Measurements from ENCODE around the gene FOXP4. TPM values are rescaled to one million over a fixed set of nuclear protein-coding genes. Genes with fewer than 3 reads are reported as not detected.
"Not testable (repeated sequence)": the region's sequence is repeated elsewhere in the genome, so short reads cannot be mapped to it uniquely, and the experiment has no call there.

The FOXP4 gene
- total RNA-seq, 1 donor from 2014 or later = 66.5 TPM

DNA sequence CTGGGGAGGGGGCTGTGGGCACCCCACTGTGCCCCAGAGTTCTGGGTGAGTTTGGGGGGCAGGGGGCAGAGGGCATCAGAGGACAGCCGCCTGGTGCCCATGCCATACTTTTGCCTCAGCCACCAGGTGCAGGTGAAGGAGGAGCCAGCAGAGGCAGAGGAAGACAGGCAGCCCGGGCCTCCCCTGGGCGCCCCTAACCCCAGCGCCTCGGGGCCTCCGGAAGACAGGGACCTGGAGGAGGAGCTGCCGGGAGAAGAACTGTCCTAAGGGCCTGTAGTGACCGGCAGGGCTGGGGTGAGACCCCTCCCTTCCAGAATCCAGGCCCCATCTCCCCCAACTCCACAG, 52.5 kb downstream of the FOXP4 start:
- DNase-seq (ENCODE audit: low spot score) = no peak

DNA sequence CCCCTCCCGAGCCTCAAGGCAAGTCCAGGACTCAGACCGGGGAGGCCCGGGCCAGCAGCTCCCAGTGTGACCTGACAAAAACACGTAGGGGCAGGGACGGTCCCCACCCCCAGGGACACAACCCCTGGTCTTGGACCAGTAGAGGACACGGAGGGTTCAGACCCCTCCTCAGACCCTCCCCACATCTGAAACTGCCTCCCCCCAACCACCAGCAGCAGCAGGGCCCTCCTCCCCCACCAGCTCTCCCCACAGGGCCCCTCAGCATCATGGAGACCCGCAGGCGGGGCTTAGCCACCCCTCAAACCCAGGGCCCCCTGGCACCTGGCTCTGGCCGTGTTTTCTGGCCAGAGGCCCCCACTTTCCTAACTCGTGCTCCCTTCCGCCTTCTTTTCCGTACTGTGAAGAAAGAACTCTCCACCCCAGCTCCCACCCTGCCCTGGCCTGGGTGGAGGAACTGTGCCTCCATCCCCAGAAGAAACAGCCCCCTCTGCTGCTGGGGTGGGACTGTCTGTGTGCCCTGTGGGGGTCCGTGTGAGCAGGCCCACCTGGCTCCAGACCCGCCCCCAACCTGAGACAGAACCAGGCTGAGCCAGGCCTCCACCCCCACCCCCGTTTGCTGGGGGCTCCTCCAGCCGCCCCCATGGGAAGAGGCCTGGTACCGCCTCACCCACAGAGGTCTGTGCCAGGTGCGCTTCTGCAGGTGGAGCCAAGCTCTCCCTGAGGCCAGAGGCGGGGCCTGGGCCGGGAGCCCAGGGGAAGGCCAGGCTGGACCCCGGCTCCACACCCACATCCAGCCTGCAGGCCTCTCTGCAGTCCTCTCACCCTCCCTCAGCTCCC, 53.1 kb downstream of the FOXP4 start:
- DNase-seq (ENCODE audit: low spot score) = no peak

DNA sequence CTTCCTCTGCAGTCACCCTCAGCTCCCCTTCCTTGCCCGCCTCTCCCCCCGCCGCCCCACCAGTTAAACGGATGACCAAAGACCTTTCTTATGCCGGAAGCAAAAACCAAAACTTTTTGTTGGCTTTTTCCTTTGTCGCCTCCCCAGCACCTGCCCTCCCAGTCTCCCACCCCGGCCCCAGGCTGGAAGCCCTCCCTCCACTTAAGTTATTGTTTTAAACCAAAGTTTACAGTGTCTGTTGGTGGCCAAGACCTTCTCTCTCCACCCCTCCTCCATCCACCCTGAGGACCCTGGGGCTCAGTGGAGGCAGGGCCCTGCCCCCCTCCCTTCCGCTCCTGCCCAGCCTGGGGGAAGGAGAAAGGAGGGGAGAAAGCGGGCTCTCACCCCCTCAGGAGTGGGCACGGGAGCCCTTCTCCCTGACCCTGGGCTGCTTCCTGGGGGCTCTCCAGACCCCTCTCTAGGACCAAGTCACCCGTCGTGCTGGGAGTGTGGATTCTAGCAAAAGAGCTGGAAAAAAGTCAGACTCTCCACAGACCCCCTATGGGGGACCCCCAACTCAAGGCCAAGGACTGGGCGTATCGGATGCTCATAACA, 53.8 kb downstream of the FOXP4 start:
- DNase-seq (ENCODE audit: low spot score) = no peak

DNA sequence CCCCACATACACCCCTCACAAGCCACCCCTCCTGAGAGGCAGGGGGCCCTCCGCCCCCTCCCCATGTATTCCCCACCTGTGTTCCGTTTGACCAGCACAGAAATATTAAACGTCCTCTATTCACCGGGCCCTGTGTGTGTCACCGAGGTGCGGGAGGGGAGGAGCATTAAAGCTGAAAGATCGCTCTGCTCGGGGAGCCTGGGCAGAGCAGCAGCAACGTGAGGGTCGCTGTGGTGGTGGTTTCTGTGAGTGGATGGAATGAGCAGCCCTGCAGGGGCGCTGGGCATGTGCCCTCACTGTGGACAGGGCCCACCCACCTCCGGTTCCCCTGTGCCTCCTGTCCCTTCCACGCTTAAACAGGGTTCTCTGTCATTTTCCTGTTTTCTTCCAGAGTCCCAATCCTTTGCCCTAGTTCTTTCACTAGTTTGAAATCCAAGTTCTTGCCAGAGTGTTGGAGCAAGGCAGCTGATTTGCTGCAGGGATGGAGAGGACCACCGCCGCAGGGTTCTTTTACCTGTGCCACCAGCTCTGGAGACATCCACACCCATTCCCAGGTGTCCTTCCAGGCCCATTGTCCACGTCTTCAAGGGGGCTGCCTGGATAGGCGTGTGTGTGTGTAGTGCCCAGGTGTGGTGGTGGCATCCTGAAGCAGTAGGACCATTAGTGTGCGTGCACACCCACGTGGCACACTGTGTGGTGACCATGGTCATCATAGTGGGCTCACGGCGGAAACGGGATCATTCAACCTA, 54.5 kb downstream of the FOXP4 start:
- DNase-seq (ENCODE audit: low spot score) = no peak

DNA sequence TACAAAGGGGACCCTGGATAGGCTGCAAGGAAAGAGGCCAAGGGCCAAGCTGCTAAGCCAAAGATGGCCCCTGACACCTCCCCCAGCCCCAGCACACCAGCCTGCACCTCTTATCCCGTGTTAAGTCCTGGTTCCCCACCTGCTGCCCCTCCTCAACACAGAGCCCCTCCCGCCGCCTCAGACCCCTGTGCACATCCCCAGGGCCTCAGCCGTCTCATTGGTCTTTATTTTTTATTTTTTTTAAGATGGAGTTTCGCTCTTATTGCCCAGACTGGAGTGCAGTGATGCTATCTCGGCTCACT, 55.0 kb downstream of the FOXP4 start:
- no peak for DNase-seq (ENCODE audit: low spot score)

DNA sequence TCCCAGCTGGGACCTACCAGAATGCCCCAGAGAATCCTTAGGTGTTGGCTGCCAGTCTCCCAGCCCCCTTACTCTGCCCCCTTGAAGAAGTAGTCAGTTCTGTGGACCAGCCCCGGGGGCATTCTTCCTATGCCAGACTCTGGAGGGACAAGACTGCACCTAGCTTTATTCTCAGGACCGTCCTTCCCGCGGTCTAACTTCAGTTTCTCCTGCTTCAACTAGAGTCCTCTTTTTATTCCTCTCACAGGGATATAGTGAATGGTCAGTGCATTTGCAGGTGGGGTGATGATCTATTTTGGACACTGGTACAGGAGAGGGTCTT, 56.2 kb downstream of the FOXP4 start:
- no peak for DNase-seq (ENCODE audit: low spot score)

DNA sequence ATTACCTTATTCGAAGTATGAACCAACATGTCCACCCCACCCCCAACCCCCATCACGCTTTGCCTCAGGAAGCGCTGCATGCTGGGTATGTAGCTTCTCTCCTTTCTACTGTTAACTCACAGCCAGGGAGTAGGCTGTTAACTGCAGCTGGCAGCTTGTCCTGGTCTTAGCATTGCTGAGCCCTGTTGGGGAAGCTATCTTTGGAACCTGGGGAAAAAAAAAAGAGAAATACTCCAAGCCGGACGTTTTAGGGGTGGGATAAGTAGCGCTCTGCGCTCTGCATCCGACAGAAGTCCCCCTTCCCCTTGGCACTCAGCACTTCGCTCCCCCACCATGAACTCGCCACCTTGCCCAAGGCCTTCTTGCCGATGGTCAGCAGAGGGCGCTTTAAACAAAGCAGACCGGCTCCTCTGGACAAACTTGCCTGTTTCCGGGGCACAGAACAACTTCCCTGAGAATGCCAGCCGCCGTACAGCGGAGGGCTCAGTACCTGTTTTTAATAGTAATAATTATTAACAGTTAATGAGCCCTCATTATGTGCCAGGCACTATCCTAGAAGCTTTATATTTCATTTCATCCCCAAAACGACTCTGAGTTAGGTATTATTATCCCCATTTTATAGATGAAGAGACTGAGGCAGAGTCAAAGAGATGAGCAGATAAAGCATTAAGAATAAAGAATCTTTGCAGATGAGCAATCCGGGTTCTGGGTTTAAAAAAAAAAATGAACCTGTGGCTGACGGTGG, 56.9 kb downstream of the FOXP4 start:
- peak; percentile 85 for DNase-seq (ENCODE audit: low spot score)

DNA sequence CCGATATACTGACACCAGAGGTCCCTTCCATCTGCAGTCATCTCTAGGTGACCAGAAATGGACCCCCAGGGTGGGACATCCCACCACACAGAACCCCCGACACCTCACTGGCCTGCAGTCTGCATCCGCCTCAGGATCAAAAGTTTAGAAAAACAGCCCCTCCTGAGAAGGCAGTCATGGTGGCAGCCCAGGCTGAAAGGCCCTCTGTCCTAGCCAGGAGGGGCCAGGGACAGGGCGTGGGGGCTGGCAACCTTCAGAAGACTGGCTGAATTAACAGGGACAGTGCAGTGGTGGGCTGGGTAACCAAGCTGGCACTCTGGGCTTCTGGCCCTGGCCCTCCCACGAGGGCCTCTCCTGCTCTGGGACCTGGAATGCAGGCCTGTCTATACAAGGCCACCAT, 57.8 kb downstream of the FOXP4 start:
- no peak for DNase-seq (ENCODE audit: low spot score)

DNA sequence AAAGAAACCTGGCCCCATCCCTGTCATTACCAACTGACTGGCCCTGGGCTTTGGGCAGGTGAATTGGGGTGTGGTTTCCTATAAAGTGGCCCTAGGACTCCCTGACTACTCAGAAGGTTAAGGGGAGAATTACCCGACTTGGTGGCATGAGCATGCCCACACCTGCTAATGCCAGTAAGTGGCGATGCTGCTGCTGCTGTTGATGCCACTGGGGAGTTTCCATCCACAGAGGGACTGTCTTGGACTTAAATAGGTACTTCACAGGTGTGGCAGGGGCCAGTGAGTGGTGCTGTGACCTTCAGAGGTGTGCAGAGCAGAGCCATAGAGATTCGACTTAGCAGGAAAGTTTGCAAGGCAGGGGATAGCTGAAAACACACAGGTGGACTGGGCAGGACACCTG, 59.5 kb downstream of the FOXP4 start:
- no peak for DNase-seq (ENCODE audit: low spot score)

DNA sequence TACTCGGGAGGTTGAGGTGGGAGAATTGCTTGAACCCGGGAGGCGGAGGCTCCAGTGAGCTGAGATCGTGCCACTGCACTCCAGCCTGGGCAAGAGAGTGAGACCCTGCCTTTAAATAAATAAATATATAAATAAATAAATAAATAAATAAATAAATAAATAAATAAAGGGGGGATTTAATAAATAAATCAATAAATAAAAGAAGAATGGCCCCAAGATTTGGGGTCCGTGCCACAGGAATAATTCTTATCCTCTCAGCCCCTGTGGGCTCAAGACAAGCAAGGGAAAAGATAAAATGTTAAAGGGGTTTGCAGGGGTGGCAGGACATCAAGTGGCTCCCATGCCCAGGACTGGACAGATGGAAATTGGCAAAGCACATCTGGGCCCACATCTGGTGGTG, 60.9 kb downstream of the FOXP4 start:
- DNase-seq (ENCODE audit: low spot score) = no peak

DNA sequence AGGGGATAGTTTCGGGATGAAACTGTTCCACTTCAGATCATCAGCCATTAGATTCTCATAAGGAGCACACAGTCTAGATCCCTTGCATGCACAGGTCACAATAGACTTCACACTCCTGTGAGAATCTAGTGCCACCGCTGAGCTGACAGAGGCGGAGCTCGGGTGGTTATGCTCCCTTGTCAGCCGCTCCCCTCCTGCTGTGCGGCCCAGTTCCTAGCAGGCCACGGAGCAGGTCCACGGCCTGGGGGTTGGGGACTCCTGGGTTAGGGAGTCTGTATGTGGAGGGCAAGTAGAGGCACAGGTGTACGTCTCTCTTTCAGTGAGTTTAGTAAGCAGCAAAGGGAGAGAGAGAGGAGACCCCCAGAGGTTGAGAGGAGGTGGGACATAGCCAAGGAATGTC, 61.6 kb downstream of the FOXP4 start:
- DNase-seq (ENCODE audit: low spot score) = no peak

DNA sequence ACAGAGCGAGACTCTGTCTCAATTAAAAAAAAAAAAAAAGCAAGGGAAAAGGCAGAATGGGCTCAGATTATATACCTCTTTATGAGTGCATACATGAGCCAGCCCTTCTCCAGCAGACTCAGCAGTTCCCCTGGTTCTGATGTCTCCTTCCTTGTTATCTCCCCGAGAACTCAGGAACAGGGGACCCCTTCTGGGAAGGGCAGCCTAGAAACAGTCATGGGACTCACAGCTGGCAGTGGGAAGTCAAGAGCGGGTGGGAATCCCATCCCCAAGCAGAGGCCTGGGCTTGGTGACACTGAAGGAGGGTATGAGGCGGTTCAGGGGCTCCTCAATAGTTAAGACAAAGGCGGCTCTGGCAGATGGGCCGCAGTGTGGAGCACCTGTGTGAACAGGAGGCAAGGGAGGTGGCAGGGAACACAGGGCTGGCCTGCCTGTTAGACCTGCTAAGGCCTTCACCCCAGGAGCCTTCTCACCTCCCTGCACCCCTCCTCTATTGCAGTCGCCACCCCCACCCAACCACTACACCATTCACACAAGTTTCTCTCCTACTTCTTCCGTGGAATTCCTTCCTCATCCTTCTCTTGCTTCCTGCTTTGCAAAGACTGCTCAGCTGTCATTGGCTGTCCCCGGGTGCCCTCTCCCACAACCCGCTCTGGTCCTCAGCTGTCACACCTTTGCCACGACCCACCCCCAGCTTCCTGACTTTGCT, 62.4 kb downstream of the FOXP4 start:
- no peak for DNase-seq (ENCODE audit: low spot score)

DNA sequence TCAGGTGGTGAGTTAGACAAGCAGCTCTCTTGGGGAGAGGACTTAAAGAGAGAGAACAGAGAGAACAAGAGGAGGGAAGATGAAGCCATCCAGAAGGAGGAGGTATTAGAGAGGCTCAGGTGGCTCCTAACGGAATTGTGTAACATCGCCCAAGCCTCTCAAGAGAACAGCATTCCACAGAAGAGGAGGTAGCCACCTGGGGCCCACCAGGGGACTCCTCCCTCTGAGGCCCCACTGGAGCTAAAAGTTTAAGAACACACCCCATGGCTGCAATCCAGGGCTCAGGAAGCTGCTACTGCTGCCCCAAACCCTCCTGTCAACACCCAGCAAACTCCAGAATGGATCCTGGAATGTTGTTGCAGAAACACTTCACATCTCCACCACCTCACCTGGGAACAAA, 68.5 kb downstream of the FOXP4 start:
- no peak for DNase-seq (ENCODE audit: low spot score)

DNA sequence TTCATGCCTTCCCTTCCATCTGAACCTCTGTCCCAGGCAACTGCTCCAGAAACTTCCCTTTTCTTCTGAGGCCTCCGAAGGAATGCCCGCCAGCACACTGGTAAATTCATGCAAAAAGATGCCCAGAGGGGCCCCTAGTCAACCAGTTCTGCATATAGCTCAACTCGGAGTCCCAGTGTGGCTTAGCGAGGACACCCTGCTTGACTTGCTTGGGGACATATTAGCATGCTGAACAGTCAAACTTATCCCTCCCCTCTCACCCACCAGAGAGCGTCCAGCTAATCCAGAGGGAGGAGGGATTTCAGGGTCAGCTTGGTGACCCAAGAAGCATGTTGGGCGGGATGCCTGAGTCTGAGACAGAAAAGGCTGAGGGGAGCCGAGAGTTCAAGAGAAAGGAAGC, 69.1 kb downstream of the FOXP4 start:
- no peak for DNase-seq (ENCODE audit: low spot score)

DNA sequence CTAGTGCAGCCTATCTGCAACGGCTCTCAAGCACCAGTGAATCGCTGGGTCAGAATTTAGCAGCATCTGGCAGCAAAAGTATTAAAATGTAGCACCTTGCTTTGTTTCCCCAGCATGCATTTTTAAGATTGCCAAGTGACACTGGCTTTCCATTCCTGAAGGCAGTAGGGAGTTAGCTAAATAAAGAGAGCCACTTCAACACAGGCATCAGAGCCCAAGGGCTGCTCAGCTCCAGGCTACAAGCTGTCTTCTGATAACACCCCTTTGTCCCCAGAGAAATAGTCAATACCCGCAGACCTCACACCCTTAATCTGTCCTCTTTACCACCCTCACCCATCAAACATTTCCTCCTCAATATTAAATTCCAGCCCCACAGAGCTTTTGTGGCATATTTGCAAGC, 72.4 kb downstream of the FOXP4 start:
- DNase-seq (ENCODE audit: low spot score) = no peak

DNA sequence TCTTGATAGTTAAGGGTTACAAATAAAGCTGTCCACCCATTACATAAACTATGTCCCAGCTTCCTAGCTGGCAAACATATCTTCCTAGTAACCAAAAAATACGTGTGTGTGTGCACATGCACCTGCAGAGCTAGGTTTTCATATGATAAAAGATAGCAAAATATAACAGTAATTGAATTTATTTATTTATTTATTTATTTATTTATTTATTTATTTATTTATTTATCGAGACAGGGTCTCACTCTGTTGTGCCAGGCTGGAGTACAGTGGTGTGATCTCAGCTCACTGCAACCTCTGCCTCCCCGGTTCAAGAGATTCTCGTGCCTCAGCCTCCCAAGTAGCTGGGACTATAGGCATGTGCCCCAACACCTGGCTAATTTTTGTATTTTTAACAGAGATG, 73.0 kb downstream of the FOXP4 start:
- DNase-seq (ENCODE audit: low spot score) = not testable (repeated sequence)

DNA sequence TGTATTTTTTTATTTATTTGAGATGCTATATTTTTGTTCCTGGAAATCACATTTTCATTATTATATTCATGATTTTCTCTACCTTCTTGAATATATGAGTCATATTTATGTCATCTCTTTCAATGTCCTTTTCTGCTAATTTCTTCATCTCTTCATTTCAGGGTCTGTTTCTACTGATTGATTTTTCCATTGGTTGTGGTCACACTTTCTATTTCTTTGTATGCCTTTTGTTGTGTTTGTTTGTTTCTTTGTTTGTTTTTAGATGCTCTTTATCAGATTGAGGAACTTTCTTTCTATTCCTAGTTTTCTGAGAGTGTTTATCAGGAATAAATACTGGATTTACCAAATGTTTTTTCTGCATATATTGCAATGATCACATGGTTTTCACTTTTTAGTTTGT, 75.2 kb downstream of the FOXP4 start:
- no peak for DNase-seq (ENCODE audit: low spot score)

DNA sequence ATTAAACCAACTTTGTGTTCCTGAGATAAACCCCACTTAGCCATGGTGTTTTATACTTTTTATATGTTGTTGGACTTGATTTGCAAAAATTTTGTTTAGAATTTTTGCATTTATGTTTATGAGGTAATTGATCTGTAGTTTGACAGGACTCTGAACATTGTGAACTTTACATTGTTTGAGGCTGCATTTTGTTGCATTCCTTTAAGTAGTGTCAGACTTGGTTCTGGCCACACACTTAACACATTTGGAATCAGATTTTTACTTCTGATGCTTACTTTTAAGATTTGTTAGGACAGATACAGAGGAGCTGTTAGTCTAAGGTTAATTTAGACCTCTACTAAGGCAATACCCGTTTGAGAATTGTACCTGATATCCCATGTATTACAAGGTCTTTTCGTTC, 75.6 kb downstream of the FOXP4 start:
- no peak for DNase-seq (ENCODE audit: low spot score)

DNA sequence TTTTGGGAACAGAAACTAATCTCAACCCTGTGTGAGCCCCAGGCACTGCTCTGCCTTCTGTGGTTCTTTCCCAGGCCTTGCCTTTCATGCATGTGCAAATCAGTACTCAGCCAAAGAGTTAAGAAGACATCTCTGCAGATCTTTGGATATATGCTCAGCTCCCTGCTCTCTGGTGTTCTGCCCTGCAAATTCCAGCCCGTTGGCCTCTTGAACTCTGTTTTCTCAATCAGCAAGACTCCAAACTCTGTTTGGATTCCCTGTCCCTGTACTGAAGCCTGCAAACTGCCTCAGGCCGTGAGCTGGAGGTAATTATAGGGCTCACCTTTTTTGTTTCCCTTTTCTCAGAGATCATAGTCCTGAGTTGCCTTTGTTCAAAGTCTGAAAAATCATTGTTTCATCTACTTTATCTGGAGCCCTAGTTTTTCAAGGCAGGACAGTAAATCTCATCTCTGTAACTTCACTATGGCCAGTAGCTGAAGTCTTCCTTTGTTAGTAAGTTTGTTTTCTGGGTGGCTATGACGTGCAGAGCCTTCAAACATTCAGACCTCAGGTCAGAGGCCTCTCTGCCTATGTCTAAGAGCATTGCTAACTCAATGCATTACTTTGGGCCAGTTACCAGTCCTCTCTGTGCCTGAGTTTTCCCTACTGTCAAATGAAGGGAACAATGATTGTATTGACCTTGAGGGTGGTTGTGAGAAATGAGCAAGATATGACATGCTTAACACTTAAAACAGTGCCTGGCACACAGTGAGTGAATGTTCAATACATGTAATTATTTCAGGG, 76.2 kb downstream of the FOXP4 start:
- DNase-seq (ENCODE audit: low spot score) = no peak

DNA sequence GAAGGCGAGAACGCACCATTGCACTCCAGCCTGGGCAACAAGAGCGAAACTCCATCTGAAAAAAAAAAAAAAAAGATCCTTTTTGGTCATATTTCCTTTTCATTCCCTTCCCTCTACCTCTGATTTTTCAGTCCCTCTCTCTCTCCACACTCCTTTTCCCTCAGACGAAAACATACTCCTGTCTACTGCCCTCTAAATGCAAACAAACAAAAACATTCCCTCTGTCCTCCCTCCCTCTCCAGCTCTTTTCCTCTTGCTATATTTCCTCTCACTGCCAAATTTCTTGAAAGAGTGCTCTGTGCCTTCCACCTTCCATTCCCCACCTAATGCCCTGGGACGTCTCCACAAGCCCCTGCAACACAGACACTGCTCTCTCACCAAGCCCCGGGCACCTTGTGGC, 77.1 kb downstream of the FOXP4 start:
- no peak for DNase-seq (ENCODE audit: low spot score)

DNA sequence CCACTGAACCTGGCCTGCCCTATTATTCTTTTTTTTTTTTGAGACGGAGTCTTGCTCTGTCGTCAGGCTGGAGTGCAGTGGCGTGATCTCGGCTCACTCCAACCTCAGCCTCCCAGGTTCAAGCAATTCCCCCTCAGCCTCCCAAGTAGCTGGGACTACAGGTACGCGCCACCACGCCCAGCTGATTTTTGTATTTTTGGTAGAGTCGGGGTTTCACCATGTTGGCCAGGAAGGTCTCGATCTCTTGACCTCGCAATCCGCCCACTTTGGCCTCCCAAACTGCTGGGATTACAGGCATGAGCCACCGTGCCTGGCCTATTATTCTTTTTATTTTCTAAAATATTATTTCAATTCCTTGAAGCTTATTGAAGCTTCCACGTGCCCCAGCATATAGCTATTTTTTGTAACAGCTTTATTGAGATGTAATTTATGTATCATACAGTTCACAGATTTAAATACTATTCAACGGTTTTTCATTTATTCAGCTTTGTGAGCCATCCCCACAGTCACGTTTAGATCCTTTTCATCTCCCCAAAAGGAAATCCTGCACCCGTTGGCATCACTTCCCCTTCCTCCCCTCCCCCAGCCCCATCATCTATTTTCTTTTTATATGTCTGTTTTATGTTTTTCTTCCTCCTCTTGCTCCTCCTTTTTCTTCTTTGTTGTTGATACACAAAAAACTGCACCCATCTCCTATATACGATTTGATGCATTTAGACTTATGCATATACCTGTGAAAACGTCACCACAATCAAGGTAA, 78.6 kb downstream of the FOXP4 start:
- no peak for DNase-seq (ENCODE audit: low spot score)

Data from mucosa of gallbladder (tissue), 1 donor.